Renal cortical epithelial cell (primary cell): ENCODE measurements around the gene PM20D1. TPM values are rescaled to one million over a fixed set of nuclear protein-coding genes. Genes with fewer than 3 reads are reported as not detected.
"Not testable (repeated sequence)": the region's sequence is repeated elsewhere in the genome, so short reads cannot be mapped to it uniquely, and the experiment has no call there.

Experiments
- DNase-seq: peaks from one replicate; pipeline ENCODE4 v3.0.0-alpha.2; 2011; ENCODE audit warnings: low read depth
- total RNA-seq: library from RNA; depleted of rRNA; stranded (reverse); fragments of >200 nt; gene quantifications from 2 replicates; pipeline ENCODE4 v1.2.3, GENCODE V29; 2014

Gene PM20D1
- 0.05 and 0.35 TPM in 2 replicates for total RNA-seq

- DNase-seq = peak; percentile 94
Observed at GRCh38 chr1:205849619-205850355, at the start of gene PM20D1. TSS of gene PM20D1 (minus strand) at chr1:205850132. CDS start at chr1:205850072, 60 bp downstream.

- no peak for DNase-seq
Observed at GRCh38 chr1:205896351-205896750, 46.4 kb upstream of the PM20D1 start.

GRCh38 chr1:205894119-205894518, 44.2 kb upstream of the PM20D1 start:
- not testable (repeated sequence) for DNase-seq

- not testable (repeated sequence) for DNase-seq
Observed at GRCh38 chr1:205892175-205892574, 42.2 kb upstream of the PM20D1 start.

GRCh38 chr1:205891481-205891880, 41.5 kb upstream of the PM20D1 start:
- peak; percentile 54 for DNase-seq

GRCh38 chr1:205890631-205891030, 40.7 kb upstream of the PM20D1 start:
- DNase-seq = not testable (repeated sequence)

- DNase-seq = peak; percentile 85
Observed at GRCh38 chr1:205889706-205890105, 39.8 kb upstream of the PM20D1 start.

GRCh38 chr1:205889006-205889405, 39.1 kb upstream of the PM20D1 start:
- DNase-seq = not testable (repeated sequence)

GRCh38 chr1:205883792-205884191, 33.9 kb upstream of the PM20D1 start:
- DNase-seq = no peak

- no peak for DNase-seq
Observed at GRCh38 chr1:205880923-205881322, 31.0 kb upstream of the PM20D1 start.

- DNase-seq = no peak
Observed at GRCh38 chr1:205879974-205880373, 30.0 kb upstream of the PM20D1 start.

GRCh38 chr1:205878026-205878425, 28.1 kb upstream of the PM20D1 start:
- no peak for DNase-seq

GRCh38 chr1:205873148-205873547, 23.2 kb upstream of the PM20D1 start:
- DNase-seq = not testable (repeated sequence)

GRCh38 chr1:205870236-205870635, 20.3 kb upstream of the PM20D1 start:
- no peak for DNase-seq

GRCh38 chr1:205861540-205861939, 11.6 kb upstream of the PM20D1 start:
- no peak for DNase-seq

- DNase-seq = no peak
Observed at GRCh38 chr1:205858141-205858961, 8.4 kb upstream of the PM20D1 start.

- DNase-seq = not testable (repeated sequence)
Observed at GRCh38 chr1:205857501-205857900, 7.6 kb upstream of the PM20D1 start.

GRCh38 chr1:205856433-205856832, 6.5 kb upstream of the PM20D1 start:
- no peak for DNase-seq

GRCh38 chr1:205852969-205853368, 3.0 kb upstream of the PM20D1 start:
- DNase-seq = no peak

GRCh38 chr1:205851993-205852392, 2.1 kb upstream of the PM20D1 start:
- DNase-seq = no peak

GRCh38 chr1:205843036-205843859, 6.7 kb downstream of the PM20D1 start:
- DNase-seq = no peak

GRCh38 chr1:205842229-205842628, 7.7 kb downstream of the PM20D1 start:
- no peak for DNase-seq
